ENCODE data around the gene KIF16B.

The KIF16B gene

DNA sequence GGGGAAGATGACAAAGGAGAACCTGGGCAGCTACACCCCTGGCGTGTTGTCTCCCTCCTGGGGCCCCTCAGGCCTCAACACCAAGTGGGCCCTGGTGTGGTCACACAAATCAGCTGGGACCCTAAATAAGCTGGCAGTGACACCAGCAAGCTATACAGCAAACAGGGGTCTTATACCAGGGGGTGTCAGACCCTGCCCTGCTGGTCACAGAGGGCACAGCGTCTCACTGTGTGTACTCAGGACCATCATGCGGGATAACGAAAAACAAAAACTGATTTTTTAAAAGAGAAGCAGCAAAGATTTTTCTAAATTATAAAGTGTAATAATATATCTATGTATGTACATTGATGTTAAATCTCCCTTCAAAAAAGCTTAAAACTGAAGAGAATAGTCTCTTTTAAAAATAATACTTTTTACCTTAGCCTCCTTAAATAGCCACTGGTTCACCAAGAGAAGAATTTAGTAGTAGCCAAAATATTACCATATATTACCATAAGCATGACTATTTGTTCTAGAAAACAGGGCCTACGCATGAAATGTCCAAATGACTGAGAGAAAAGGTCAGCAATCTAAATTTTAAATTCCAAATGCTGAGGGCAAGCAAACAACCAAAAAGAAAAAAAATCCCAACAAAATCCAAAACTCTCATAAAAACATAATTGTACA is 220.4 kb downstream of the KIF16B start:
- no peak for DNase-seq (ENCODE audit: low read depth, low spot score)

DNA sequence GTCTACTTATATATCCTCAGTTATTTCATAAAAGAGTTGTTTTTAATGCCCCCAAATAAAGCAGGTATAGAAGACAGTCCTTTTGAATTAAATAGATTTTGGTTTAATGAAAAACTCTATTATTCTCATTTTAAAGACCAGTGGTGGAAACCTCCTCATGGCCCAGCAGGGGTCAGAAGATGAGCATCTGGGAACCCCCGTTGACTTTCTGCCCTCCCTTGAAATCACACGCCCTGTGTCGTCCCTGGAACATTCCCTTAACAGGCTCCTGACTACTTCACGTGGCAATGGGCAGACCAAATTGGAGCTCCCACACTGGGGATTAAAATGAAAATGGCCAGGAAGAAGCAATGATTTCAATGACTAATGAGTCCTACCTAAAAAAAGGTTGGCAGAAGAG is 220.9 kb downstream of the KIF16B start:
- no peak for DNase-seq (ENCODE audit: low read depth, low spot score)

DNA sequence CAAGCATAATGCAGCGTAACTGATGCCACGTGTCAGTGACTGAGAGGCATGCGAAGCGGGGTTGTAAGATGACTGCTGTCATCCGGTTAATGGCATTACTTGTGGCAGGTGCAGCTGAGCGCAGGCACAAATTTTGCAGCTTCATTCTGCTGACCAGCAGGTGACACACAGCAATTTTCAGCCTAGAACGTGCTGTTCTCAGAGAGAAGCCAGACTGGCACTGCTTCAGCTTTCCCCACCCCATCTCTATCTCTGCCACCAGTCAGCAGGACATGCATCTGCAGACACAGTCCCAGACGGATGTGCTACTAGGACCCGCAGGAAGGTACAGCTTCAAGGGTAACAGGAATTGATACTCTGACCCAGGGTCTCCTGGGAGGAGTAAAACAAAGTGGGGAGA is 221.8 kb downstream of the KIF16B start:
- no peak for DNase-seq (ENCODE audit: low read depth, low spot score)

DNA sequence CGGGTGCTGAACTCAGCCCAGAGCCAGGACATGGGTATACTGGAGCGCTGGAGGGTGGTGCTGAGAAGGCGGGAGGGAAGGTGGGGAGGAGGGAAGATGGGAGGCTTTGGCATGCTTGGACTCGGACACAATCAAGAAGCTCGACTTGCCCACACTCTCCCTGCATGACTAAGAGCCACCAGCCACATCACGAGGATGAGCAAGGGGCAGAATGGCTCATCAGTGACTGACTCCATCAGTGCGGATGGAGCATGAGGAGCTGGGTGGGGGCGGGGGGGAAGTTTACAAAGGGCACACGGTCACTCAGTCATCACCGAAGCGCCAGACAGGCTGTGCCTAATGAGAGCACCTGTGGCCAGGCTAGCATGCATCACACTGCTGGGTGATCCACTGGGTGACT is 222.8 kb downstream of the KIF16B start:
- peak; percentile 10 for DNase-seq (ENCODE audit: low read depth, low spot score)

DNA sequence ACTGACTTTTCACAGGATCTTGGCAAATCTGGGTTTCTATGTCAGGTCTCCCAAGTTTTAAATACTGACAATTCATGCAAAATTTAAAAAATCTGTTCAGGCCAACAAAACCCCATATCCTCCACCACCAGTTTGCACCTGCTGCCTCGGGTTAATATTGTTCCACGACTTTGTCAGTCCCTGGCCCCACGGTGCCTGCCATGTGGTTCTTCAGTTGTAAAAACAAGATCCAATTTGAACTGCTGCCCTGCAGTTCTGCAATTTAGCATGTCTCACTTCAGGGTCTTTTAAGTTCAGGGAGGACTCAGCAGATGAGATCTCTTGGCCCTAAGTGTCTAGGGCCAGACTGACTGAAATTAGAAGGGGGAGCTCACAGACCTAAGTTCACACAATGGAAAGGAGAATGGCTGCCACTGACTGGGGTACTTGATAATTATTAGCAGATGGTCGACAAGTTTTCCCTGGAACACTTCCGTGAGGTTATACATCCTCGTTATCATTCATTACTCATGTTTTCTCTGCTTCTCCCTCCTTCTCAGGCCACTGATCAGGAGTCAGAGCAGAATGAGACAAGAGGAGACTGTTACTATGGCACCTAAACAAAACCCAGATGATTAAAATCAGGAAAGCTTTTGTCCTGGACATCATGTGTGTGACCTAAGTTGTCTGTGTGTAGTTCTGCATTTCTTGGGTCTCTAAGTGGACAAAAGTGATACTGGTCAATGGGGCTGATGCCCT is 223.6 kb downstream of the KIF16B start:
- DNase-seq (ENCODE audit: low read depth, low spot score), result peak; percentile 2

DNA sequence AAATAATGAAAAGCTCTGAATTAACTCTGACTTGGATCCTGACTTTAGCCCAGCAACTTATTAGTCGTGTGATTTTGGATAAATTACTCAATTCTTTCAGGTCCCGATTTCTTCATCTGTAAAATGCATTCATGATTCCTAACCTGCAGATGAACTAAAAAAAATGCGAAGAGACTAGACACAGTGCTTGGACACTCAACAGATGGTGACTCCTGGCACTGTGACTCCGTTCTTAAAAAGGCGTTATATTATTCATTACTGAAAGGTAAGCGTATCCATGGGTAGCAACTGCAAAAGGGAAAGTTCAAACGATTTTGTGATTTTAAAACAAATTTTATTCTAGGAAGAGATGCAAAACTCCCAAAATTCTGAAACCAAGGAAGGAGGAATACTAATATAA is 226.3 kb downstream of the KIF16B start:
- no peak for DNase-seq (ENCODE audit: low read depth, low spot score)

DNA sequence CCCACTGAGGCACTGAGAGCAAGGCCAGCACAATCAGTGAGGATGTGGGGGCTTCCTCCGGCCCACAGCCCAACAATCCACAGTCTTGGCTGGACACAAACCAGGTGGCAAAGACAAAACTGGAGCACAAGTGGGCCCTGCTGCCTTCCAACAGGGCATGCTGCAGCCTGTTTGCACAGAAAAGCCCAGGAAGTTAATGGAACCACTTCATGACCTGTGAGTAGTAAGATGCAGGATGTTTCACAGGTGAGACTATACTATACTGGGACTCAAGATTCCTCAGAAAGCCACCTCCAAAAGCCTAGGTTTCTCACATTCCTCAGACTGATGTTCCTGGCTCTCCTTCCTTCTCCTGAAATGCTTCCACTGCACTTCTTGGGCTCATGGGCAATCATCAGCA is 235.5 kb downstream of the KIF16B start:
- no peak for DNase-seq (ENCODE audit: low read depth, low spot score)

DNA sequence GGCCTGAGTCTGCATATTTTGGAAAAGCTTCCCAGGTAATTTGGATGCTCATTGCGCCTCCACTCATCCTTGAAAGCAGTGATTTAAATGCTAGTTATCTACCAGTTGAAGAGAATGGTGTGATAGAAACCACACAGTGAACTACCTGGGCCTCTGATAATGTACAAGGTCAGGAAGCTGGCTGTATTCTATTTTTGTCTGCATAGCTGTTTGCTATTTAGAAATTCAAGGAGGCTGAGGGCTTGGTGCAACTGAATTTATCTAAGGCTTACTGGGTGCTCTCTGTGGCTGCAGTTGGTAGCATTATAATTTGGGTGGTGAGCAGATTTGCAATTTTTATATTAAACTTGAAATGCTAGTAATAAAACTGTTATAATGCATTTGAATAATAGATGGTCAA is 245.6 kb downstream of the KIF16B start:
- no peak for DNase-seq (ENCODE audit: low read depth, low spot score)

DNA sequence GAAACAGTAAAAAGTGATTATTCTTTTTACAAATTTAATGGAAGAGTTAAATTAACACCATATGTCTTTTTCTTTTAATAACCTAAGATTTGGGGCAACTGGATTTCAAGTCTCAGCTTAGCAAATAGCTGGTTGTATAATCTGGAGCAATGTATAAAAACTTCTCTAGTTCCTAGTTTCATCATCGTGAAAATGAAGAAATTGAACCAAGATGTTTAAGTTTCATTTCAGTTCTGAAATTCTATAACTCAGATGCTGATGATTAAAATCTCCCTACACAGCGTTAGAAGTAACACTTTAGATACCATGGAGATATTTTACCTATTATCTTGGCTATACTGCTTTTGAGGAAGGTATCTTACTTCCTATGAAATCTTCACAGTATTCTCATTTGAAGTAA is 252.0 kb downstream of the KIF16B start:
- no peak for DNase-seq (ENCODE audit: low read depth, low spot score)

DNA sequence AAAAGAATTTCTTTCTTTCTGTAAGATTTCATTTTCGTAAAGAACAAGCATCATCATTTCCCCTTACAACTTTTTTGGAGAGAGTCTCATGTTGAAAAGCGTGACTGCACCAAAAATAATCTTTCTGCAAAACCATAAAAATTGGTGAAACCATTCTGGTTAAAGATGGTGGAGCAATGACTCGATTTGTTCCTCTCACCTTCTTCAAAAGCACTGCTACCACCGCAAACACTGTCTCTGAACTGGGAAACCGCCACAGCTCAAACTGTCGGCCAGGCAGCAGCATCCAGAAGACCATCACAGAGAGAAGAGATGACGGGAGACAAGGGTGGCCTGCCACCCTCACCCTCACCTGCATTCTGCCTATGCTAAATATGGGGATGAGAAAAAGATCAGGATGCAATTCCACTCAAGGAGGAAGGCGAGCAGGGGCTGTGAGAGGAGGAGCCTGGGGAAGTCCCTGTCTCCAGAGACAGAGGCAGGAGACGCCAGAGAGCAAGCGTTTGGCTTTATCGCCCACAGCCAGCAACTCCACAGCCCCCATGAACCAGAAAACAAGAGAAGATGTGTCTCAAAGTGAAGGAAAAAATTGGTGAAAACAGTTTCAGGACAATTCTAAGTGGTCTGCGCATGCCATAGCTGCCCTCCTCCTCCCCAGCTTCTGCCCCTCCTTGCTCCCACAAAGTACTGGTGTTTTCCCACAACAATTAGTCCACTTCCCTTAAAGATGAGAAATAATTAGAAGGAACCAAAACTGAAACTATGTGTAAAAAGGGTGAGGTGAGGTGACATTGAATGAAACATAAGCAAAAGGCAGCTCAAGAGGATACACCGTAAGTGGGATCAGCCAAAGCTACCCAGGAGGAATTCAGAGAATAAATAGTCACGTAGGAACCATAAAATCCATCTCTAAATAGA is 255.5 kb downstream of the KIF16B start:
- no peak for DNase-seq (ENCODE audit: low read depth, low spot score)

DNA sequence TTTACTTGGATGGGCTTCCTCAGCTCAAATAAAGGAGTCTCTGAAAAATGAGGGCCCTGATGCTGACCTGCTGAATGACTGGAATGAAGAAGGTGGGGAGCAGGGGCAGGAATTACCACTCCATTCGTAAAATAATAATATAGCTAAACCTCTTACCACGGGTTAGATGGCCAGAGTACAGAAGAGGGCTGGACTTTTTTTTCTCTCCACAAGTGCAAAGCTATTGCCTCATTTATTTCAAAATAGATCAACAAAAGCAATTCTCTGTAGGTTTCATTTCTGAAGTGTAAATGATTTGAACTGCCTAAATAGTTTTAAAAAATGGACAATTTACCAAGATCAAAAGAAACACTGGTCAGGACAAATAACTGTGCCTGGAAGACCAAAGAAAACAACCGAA is 256.7 kb downstream of the KIF16B start:
- DNase-seq (ENCODE audit: low read depth, low spot score), result no peak

DNA sequence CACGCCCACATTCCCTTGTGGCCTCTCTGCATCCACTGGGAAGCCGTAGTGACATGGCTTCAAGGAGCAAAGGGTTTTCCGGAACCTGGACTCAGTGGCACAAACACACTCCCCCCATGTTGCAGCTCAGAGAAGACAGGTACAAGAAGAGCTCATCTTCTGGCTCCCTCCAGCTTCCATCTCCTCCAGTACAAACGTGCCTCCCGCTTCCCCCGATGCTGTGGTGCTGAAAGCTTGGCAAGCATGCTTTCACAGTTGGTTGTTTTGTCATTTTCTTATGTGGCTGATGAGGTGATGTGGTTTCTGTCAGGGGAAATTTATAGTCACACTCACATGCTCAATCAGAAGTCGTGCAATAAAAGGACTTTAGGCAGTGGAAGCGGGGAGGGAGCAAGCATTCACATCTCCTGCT is 258.5 kb downstream of the KIF16B start:
- no peak for DNase-seq (ENCODE audit: low read depth, low spot score)

DNA sequence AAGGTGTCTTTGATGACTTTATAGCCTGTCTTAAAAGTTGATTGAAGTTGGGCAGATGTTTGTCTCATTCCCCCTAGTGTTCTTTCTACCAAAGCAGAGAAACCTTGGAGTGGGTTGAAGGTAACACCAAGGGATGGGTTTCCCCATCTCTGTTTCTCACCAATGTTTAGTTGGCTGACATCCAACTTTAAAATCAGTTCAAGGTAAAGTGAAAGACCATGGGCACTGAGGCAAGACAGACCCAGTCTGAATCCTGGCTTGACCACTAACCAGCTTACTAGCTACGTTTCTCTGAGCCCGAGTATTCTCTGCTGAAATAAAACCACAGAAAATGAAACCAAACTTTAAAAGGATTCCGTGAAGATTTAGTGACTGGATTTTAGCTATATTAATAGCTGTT is 258.9 kb downstream of the KIF16B start:
- DNase-seq (ENCODE audit: low read depth, low spot score), result no peak

DNA sequence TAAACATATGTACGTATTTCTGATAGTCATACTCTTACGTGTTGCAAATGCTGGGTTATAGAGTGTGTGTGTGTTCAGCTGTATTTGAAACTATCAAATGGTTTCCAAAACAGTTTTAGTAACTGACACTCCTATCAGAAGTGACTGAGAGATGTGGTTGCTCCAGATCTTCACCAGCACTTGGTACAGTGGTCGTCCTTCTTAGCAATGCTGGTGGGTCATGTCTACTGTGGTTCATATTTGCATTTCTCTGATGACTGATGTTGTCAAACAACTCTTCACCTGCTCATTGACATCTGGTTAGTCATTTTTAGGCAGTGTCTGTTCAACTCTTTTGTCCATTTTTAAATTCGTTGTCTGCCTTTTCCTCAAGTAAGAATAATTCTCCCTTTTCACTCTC is 259.3 kb downstream of the KIF16B start:
- DNase-seq (ENCODE audit: low read depth, low spot score), result no peak

DNA sequence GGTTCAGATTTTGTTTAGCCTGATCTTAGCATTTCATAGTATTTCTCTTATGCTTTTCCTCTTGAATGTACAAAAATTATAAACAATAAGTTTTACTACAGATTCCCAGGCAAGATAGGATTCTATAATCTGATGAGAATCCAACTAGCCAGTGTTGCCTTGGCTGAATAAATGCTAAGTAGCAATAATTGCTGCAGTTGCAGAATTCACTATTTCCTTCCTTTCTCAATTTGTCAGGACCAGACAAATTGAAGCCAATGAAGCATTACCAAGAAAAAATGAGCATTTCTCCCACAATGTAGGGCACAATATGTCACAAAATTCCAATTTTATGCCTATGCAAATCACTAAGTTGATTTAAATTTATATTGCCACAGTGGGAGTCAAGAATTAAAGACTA is 260.2 kb downstream of the KIF16B start:
- DNase-seq (ENCODE audit: low read depth, low spot score), result no peak

DNA sequence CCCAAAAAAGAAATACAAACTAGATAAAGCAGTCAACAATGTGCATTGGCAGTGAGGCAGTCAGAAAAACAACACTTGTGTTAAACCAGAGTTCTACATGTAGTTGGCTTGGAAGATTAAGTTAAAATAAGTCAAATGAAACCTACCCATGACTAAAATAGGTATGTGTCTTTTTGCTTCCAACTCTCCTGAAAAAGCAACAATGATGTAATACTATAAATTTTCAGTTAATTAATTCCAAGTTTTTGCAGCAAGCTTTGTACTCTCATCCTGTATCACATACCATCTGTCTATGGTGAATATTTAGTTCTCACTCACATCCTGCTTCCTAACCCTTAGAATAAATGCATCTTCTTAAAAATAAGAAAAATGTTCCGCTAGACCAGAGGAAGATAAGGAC is 261.5 kb downstream of the KIF16B start:
- no peak for DNase-seq (ENCODE audit: low read depth, low spot score)

DNA sequence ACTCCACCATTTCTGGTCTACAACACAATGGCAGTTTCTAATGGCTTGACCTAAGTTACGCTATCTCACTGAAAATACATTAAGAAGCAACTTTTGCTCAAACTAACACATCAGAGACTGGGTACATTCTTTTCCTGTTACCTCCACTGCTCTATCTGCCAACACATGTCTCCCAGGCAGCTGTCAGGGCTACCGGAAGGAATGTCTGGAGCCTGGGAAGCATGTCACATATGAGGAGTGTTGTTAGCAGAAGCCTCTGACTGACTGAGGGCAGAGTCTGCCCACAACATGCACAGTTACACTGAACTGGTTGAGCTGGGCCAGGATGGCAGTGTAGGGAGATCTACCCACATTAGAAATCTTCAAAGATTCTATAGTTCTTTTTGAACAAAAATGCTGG is 264.5 kb downstream of the KIF16B start:
- peak; percentile 37 for DNase-seq (ENCODE audit: low read depth, low spot score)

DNA sequence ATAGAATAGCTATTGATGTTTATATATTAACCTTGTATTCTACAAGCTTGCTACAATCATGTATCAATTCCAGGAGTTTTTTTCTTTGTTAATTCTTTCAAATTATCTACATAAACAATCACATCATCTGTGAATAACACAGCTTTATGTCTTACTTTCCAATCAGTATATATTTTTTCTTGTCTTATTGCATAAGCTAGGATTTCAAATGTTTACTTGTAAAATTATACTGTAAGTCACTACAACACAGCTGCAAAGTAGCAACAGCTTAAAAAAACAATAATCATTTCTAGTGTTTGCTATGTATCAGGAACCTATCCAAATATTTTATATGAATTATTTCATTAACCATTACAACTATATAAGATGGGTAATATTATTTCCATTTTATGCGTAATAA is 270.4 kb downstream of the KIF16B start:
- DNase-seq (ENCODE audit: low read depth, low spot score), result no peak

DNA sequence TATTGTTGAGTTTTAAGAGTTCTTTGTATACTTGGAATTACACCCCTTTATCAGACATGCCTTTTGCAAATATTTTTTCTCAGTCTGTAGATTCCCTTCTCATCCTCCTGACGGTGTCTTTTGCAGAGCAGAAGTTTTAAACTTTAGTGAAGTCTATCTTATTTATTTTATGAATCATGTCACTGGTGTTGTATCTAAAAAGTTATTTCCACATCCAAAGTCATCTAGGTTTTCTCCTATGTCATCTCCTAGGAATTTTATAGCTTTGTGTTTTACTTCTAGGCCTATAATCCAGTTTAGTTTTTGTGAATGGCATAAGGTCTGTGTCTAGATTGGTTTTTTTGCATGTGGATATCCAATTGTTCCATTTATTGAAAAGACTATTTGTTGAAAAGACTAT is 271.3 kb downstream of the KIF16B start:
- DNase-seq (ENCODE audit: low read depth, low spot score), result no peak

DNA sequence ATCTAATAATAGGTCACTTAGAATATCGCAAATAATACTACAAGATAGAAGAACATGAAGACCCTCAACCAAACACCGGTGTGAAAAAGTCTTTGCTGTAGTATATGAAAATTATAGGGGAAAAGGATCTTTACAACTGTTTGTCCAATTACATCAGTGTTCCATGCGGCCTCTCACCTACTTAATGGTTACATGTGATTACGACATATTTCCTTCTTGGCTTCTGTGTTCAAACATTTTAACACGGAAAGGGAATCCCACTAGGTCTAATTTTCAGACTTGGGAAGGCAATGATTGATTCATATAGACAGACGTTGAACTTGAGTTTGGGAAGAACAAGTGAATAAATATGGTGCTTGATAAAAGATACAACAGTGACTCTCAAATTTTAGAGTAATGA is 273.4 kb downstream of the KIF16B start:
- DNase-seq (ENCODE audit: low read depth, low spot score), result no peak

DNA sequence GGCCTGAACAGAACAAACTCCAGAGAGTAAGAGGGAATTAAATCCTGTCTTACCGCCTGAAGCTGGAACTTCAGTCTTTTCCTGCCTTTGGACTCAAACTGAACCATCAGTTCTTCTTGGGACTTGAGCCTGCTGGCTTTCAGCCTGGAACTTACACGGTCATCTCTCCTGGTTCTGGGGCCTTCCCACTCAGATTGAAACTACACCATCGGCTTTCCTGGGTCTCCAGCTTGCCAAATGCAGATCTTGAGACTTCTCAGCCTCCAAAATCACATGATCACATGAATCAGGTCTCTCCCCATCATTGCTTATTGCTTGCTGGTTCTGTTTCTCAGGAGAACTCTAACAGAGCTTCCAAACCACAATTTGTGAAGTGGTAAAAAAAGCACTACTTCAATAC is 276.3 kb downstream of the KIF16B start:
- DNase-seq (ENCODE audit: low read depth, low spot score), result no peak

DNA sequence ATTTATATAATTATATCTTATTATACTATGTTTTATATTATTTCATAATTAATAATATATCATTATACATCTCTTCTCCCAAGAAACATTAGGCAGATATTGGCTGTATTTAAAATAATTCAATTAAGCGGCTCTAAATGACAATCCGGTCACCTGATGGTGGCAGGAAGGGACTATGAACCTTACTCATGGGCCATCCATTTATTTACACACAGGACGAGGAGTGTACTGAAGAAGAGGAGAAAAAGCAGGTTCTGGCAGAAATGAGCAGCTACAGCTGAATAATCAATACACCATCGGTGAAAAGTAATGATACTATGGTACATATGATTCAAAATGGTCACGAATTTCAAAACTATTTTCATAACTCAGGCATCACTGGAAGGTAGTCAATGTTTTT is 277.7 kb downstream of the KIF16B start:
- DNase-seq (ENCODE audit: low read depth, low spot score), result no peak

DNA sequence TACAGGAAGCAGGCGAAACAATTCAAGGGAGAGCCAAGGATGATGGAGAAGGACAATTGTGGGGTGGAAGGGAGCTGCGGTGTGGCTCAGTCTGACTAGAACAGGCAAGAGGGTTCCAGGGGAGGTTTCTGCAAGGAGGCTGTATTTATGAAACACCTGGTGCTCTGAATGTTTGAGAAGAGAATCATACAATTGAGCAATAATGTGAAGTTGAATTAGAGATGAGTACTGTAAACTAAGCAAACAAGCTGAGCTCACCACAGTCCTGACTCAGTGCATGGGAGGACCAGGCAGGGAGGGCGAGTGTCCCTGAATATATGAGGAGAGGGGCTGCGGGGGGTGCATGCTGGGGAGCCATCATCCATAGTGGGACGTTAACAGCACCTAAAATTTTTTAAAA is 279.7 kb downstream of the KIF16B start:
- no peak for DNase-seq (ENCODE audit: low read depth, low spot score)
